RWPE2 (cell line): ENCODE data around the gene C1RL.

ENCODE experiments used
- ATAC-seq: fragments of 200-7000 bp; cut with Tn5 transposase; 3 replicates; pipeline ENCODE4 v1.9.1; 2021; ENCODE audit warnings: low read depth
- DNase-seq: peaks from one replicate; pipeline ENCODE4 v3.0.0-alpha.2; 2020; ENCODE audit warnings: low spot score
- H3K27ac ChIP-seq: fragments of 450-650 bp; 2 replicates; pipeline ENCODE4 v1.5.1; 2017; ENCODE audit warnings: mild to moderate bottlenecking; ENCODE audit not compliant: poor library complexity, severe bottlenecking
- H3K27me3 ChIP-seq: fragments of 250-450 bp; sonication (Bioruptor Pico); 2 replicates; pipeline ENCODE4 v1.5.1; 2021; ENCODE audit warnings: mild to moderate bottlenecking, moderate library complexity; ENCODE audit not compliant: insufficient read depth, poor library complexity, severe bottlenecking
- H3K36me3 ChIP-seq: fragments of 250-450 bp; sonication (Bioruptor Pico); 2 replicates; pipeline ENCODE4 v1.5.1; 2020; ENCODE audit warnings: low read depth, mild to moderate bottlenecking, moderate library complexity
- H3K4me1 ChIP-seq: fragments of 250-450 bp; sonication (Bioruptor Pico); 2 replicates; pipeline ENCODE4 v1.5.1; 2021; ENCODE audit warnings: mild to moderate bottlenecking, moderate library complexity; ENCODE audit not compliant: insufficient read depth, poor library complexity, severe bottlenecking
- H3K4me3 ChIP-seq: fragments of 250-450 bp; sonication (Bioruptor Pico); 2 replicates; pipeline ENCODE4 v1.5.1; 2021; ENCODE audit warnings: mild to moderate bottlenecking, moderate library complexity; ENCODE audit not compliant: severe bottlenecking
- H3K9me3 ChIP-seq: fragments of 250-450 bp; sonication (Bioruptor Pico); 2 replicates; pipeline ENCODE4 v1.5.1; 2021; ENCODE audit warnings: mild to moderate bottlenecking, moderate library complexity; ENCODE audit not compliant: severe bottlenecking
- TF ChIP-seq, protein P1 (sequence below): fragments of 450-650 bp; IDR thresholded peaks from one replicate; pipeline ENCODE4 v1.5.1; 2017; ENCODE audit warnings: mild to moderate bottlenecking, moderate library complexity; ENCODE audit not compliant: poor library complexity, severe bottlenecking

Gene C1RL

DNA sequence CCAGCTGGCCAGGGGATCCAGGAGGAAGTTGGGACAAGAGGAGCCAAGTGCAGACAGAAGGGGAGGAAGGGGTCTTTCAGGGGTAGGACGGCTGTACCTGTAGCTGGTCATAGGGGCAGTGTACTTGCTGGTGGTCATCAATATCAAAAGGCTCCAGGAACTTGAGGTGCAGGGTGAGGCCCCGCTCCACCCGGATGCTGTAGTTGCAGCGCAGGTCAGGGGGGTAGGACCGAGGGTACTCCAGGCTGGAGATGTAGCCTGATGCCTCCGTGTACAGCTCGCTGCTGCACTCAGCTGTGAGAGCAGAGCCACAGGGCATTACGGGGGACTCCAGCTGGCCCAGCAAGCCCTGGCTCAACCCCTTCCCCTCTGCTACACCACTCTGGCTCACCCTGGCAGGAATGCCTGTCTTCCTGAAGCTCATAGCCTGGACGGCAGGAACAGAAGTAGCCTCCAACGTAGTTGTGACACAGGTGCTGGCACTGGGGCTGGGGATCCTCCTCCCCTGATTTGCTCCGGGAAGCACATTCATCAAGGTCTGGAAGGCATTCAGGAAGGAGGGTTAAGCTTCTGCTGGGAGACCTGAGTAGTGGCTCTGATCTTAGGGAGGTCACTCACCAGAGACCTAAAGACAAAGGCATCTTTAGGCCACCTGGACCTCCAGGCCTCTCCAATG is 19.7 kb downstream of the C1RL start:
- TF ChIP-seq, protein P1, sequence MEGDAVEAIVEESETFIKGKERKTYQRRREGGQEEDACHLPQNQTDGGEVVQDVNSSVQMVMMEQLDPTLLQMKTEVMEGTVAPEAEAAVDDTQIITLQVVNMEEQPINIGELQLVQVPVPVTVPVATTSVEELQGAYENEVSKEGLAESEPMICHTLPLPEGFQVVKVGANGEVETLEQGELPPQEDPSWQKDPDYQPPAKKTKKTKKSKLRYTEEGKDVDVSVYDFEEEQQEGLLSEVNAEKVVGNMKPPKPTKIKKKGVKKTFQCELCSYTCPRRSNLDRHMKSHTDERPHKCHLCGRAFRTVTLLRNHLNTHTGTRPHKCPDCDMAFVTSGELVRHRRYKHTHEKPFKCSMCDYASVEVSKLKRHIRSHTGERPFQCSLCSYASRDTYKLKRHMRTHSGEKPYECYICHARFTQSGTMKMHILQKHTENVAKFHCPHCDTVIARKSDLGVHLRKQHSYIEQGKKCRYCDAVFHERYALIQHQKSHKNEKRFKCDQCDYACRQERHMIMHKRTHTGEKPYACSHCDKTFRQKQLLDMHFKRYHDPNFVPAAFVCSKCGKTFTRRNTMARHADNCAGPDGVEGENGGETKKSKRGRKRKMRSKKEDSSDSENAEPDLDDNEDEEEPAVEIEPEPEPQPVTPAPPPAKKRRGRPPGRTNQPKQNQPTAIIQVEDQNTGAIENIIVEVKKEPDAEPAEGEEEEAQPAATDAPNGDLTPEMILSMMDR, result no peak
- Histone ChIP-seq H3K27ac (no peak overlapping the region), H3K36me3 (peaks cover 4% of the 10 kb centered on the region; the same call in 1 of the 2 replicates), H3K9me3 (no peaks in the 10 kb centered on the region), H3K4me1 (no peaks in the 10 kb centered on the region), H3K4me3 (no peak overlapping the region), H3K27me3 (no peaks in the 10 kb centered on the region)
- no peak for DNase-seq
- ATAC-seq, result no peak

DNA sequence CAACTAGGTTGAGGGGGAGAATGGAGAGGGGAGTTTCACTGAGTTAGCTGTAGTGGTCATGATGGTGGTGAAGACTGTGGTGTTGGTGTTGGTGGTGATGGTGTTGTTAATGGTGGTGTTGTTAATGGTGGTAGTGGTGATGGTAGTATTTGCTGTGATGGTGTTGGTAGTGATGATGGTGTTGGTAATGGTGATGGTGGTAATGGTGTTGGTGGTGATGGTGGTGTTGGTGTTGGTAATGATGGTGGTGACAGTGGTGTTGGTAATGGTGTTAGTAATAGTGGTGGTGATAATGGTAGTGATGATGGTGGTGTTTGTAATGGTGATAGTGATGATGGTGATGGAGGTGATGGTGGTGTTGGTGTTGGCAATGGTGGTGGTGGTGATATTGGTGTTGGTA is 25.9 kb downstream of the C1RL start:
- Histone ChIP-seq H3K4me3 (no peak overlapping the region), H3K4me1 (peaks cover 18% of the 10 kb centered on the region), H3K27me3 (no peaks in the 10 kb centered on the region), H3K27ac (no peak overlapping the region), H3K36me3 (peaks cover 16% of the 10 kb centered on the region), H3K9me3 (no peaks in the 10 kb centered on the region)
- TF ChIP-seq, protein P1, result no peak
- no peak for DNase-seq
- no peak for ATAC-seq

DNA sequence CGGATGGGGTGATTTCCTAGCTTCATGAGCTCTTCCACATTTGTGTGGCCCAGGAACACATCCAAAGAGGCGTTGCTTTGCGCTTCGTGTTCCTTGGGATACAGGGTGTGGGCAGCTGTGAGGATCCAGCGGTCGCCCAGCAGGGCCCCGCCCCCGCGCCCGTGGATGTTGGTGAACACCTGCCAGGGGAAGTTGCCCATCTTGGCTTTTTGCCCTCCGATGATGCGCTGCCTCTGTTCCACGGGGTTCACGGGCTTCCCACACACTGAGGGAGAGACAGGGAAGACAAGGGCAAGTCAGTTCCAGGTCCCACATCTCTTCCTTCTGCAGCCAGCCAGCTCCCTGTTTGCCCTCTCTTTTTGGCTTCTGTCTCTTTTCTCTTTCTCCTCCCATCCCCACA is 28.0 kb downstream of the C1RL start:
- H3K4me1 ChIP-seq, result peaks cover 18% of the 10 kb centered on the region
- ATAC-seq (no peak), DNase-seq (no peak)
- H3K27me3 ChIP-seq, result no peaks in the 10 kb centered on the region
- TF ChIP-seq, protein P1, result no peak
- no peak overlapping the region for H3K4me3 ChIP-seq
- H3K36me3 ChIP-seq, result peaks cover 12% of the 10 kb centered on the region
- H3K9me3 ChIP-seq, result no peaks in the 10 kb centered on the region
- peak overlapping the region; percentile 94 for H3K27ac ChIP-seq

DNA sequence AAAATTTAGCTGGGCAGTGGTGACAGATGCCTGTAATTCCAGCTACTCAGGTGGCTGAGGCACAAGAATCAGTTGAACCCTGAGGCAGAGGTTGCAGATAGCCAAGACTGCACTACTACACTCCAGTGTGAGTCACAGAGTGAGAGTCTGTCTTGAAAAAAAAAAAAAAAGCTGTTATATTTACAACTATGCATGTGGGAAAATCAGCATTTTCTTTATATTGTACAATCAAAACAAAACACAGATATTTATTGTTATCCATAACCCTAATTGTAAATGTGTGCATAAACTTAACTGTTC is 29.2 kb downstream of the C1RL start:
- Histone ChIP-seq H3K27me3 (no peaks in the 10 kb centered on the region), H3K27ac (peak overlapping the region; percentile 94), H3K9me3 (no peaks in the 10 kb centered on the region), H3K4me1 (peaks cover 18% of the 10 kb centered on the region), H3K4me3 (no peak overlapping the region), H3K36me3 (peaks cover 12% of the 10 kb centered on the region)
- ATAC-seq (peak; percentile 84), DNase-seq (no peak)
- TF ChIP-seq, protein P1, result no peak

DNA sequence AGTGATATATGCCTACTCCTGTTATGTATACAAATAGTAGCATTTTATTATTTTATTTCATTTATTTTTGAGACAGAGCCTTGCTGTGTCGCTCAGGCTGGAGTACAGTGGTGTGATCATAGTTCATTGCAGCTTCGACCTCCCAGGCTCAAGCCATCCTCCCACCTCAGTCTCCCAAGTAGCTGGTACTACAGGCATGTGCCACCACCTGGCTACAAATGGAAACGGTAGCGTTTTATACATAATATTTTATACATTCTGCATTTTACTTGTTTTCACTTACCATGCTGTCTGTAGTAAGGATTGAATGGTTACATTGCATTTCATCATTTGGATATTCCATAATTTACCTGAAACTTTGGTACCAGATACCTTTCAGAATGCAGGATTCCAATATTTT is 30.9 kb downstream of the C1RL start:
- DNase-seq (no peak), ATAC-seq (no peak)
- peaks cover 10% of the 10 kb centered on the region for H3K36me3 ChIP-seq
- H3K9me3 ChIP-seq, result no peaks in the 10 kb centered on the region
- peaks cover 18% of the 10 kb centered on the region for H3K4me1 ChIP-seq
- peak overlapping the region; percentile 94 for H3K27ac ChIP-seq
- no peaks in the 10 kb centered on the region for H3K27me3 ChIP-seq
- H3K4me3 ChIP-seq, result no peak overlapping the region
- TF ChIP-seq, protein P1, result peak; percentile 19
